Stimulated activated CD4-positive, alpha-beta T cell treated with anti-CD3 and anti-CD28 coated beads, Interleukin-4, amount 100 ng/mL, for 1 hour (primary cell): ENCODE measurements around the gene ATP8B1.
A peak's percentile ranks its signal among the peaks of the same experiment; 100 is the strongest.
"Not testable (repeated sequence)": the region's sequence is repeated elsewhere in the genome, so short reads cannot be mapped to it uniquely, and the experiment has no call there.

Experiments used
- DNase-seq: peaks from one replicate; pipeline ENCODE4 v3.0.0-alpha.2; 2020

The ATP8B1 gene

DNA sequence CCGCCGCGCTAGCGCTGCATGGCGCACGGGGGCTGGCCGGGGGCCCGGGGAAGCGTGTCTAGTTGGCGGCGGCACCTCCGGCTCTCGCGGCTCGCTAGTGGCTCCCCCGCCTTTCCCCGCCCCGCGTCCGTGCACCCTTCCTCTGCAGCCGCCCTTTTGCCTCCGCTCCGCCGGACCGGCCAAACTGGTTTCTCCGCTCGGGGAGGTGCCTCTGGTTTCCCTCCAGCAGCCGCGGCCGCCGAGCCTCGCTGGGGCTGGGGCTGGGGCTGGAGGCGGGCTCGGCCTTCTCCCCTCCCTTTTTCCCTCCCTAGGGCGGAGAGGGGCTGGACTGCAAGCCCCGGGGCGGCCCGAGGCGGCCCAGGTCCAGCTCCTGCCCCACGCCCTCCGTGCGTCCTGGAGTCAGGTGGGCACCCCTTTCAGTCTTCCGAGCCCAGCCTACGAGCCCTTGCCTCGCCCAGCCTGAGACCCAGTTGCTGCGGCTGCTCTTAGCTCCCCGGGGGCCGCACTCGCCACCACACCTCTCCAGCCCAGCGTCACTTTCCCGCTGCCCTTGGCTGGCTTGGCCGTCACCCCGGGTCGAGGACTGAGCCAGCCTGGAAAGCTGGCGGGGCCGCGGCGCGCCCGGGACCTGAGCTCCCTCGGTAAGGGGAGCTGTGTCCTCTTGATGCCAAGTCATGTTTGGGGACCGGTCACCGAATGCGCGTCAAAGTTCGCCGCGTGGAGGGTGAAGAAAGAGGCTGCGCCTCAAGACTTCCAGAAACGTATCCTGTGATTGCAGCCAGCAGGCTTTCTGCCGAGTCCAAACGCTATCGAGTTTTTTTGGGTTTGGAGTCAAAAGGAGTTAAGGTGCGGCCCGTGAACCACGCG, at the start of gene ATP8B1:
TSS of gene ATP8B1 (minus strand) at position 213 of the 867 bp plus-strand sequence. CDS start 71,508 bp downstream, outside the sequence.
- no peak for DNase-seq

DNA sequence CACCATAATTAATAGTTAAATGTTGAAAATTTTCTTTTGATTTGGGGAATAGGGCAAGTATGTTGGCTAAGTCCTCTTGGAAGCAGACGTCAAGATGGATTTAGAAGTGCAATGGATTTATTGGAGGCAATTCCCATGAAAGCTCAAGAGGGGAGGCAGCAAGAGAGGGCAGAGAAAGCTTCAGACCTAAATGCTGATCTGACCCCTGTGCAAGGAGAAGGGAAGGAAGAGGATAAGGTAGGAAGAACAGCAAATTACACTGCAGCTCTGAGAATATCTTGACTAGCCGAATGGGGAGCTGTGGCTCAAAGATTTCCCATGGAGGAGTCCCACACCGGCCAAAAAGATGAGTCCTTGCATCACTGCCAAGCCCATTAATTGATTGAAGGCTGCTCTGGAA, 46.9 kb upstream of the ATP8B1 start:
- no peak for DNase-seq

DNA sequence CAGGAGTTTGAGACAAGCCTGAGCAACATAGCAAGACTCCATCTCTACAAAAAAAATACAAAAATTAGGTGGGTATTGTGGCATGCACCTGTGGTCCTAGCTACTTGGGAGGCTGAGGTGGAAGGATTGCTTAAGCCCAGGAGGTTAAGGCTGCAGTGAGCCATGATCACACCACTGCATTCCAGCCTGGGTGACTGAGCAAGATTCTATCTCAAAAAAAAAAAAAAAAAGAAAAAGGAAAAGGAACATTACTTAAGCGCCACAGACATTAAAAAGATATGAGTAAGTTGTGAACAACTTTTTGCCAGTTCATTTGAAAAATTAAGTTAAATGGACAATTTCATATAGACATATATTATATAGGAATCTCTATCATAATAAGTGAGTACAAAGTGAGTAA, 45.3 kb upstream of the ATP8B1 start:
- not testable (repeated sequence) for DNase-seq

DNA sequence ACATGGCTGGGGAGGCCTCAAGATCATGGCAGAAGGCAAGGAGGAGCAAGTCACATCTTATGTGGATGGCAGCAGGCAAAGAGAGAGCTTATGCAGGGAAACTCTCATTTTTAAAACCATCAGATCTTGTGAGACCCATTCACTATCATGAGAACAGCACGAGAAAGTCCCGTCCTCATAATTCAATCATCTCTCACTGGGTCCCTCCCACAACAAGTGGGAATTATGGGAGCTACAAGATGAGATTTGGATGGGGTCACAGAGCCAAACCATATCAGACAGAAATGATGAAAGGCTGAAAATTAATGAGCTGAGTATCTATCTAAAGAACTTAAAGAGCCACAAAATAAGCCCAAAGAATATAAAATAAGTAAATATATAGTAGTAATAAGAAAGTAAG, 44.3 kb upstream of the ATP8B1 start:
- DNase-seq = not testable (repeated sequence)

DNA sequence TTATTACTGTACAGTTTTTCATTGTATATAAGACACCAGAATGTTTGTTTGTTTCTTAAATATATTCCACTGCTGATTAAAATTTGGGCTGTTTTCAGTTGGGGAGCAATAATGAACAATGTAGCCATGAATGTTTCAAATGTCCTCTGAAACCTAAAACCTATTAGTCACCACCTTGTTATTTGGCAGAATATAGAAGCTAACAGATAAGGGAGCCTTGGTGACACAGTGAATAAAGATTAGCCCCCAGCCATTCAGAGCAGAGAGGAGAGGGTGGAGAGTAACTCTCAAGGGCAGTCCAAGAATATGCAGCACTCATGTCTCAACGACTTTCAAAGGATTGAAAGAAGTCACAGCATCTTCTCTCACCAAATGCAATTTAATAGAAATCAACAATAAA, 43.1 kb upstream of the ATP8B1 start:
- DNase-seq = no peak

DNA sequence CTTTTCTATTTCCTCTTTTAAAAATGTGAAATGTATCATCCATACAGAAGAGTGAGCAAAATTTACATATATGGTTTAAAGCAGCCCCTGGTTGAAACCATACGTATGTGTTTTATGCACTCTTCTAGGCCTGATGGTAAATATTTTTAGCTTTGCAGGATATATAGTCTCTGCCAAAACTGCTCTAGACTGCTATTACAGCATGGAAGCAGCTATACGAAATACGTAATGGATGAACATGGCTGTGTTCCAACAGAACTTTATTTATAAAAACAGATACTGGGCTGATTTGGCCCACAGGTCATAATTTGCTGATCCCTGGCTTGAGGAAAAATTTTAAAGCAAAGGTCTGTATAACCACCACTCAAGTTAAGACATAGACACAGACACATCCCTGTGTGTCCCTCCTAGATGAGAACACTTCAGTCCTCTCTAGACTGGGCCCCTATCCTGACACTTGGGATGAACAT, 42.5 kb upstream of the ATP8B1 start:
- DNase-seq = no peak

DNA sequence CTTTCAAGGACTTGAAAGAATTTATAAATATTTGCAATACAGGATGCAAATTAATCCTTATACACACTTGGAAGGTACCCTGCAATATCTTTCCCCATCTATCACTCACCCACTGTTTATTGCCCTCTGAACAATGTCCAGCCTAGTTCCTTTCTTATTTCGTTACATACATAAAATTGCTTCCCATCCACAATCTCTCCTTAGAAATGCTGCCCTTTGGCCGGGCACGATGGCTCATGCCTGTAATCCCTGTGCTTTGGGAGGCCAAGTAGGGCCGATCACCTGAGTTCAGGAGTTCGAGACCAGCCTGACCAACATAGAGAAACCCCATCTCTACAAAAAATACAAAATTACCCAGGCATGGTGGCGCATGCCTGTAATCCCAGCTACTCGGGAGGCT, 41.2 kb upstream of the ATP8B1 start:
- no peak for DNase-seq

DNA sequence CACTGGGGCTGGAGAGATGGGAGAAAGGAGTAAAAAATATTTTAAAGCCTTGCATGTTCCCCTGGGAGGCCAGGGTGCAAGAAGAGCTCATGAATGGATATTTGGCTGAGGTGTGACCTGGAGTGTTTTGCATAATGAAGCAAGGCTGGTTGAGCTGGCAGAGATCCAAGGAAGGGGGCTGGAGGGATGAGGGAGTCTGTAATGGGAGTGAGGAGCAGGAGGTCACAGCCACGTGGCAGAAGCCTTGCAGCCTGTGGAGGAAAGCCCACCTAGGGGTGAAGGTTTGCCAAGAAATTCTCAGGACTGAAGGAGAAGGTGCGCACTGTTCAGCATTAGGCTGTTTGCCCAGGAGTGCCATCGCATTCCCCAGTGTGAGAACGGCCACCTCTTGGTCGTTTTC, 40.3 kb upstream of the ATP8B1 start:
- DNase-seq = no peak

DNA sequence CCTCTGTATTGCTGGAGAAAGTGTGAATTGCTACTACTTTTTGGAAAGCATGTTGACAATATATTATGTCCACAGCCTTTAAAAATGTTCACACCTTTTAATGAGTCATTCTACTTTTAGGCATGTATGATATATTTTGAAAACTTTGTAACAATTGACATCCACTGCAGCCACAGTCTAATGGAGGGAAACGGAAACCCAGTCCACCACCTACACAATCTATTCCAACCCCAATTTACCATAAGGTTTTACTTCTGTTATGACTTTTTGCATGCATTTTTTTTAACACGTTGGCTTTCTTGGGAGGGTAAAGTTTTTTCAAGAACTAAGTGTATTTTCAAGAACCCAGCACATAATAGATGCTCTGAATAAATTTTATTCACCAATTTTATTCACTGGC, 38.5 kb upstream of the ATP8B1 start:
- DNase-seq = no peak

DNA sequence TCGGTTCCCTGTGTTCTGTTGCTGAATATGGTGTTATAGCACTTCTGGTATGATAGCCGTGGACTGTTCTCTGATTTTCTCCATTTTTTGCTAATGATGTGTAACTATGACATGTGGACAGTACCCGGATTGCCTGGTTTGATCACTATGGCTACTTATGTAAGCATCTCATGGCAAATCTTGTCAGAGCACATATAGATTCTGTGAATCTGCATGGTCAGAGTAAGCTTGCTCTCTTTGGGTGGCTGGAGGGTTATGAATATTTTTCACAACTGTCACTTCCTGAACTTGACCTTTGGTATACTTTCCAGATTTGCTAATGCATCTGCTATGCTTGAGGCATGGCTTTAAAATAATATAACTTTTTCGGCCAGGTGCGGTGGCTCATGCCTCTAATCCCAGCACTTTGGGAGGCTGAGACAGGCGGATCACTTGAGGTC, 36.8 kb upstream of the ATP8B1 start:
- no peak for DNase-seq

DNA sequence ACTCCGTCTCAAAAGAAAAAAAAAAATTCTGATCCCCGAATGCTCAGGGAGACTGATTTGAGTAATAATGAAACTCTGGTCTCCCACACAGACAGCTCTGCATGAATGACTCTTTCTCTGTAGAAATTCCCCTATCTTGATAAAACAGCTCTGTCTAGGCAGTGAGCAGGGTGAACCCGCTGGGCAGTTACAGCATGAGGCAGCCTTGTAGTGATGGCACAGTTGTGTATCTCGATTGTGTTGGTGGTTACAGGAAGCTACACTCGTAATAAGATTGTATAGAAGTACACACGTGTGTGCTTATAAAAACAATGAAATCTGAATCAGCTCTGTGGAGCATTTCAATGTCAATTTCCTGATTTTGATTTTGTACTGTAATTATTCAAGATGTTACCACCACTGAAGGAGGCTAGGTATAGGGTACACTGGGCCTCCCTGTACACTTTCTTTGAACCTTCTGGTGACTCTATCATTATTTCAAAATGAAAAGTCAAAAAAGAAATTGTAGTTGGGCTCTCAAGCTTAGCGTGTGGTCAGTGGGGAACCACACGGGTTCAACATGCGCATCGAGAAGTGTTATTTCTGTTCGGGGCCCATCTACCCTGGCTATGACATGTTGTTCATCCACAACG, 34.9 kb upstream of the ATP8B1 start:
- DNase-seq = peak; percentile 38

DNA sequence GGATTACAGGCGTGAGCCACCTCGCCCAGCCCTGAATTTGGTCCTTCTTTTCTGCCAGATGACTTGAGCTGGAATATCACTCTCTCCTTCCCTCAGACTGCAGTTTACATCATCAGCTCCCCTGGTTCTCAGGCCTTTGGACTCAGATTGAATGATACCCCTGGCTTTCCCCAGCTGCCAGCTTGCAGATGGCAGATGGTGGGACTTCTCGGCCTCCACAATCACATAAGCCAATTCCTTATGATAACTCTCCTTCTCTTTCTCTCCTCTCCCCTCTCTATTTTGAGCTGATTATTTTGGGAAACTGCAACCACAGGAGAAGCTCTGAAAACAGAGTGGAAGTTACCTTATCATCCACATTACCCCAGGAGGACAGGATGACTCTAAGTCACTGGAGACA, 33.4 kb upstream of the ATP8B1 start:
- DNase-seq = no peak

DNA sequence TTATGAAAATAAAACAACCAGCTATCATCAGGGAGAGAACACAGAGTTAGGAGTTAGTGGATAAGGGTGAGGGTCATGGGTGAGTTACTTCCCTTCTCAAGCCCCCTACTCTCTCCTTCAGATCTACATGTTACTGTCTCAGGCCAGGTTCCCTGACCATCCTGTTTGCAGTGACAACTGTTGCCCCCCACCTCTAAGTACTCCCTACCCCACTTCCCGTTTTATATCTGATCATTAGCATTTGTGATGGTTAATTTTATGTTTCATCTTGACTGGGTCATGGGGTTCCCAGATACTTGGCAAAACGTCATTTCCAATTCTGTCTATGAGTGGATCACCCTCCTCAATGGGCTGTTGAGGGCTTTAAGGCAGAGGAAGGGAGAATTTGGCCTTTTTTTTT, 32.8 kb upstream of the ATP8B1 start:
- DNase-seq = no peak

DNA sequence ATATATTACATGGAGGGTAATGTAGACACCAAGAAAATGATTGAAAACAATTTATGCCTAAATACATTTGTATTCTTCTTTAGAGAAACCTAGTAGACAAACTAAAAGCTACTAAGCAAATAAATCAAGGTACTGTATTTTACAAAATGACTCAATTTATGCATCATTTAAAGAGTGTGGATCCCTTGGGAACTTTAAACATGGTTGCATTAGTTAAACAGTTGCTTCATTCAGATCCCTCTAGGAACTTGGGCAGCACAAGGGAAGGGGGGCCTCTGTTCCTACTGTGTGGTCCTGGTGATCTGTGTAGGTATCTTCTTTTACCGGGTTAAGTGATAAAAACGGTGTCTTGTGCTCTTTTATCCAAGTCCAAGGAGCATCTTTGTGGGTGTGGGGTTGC, 31.5 kb upstream of the ATP8B1 start:
- no peak for DNase-seq

DNA sequence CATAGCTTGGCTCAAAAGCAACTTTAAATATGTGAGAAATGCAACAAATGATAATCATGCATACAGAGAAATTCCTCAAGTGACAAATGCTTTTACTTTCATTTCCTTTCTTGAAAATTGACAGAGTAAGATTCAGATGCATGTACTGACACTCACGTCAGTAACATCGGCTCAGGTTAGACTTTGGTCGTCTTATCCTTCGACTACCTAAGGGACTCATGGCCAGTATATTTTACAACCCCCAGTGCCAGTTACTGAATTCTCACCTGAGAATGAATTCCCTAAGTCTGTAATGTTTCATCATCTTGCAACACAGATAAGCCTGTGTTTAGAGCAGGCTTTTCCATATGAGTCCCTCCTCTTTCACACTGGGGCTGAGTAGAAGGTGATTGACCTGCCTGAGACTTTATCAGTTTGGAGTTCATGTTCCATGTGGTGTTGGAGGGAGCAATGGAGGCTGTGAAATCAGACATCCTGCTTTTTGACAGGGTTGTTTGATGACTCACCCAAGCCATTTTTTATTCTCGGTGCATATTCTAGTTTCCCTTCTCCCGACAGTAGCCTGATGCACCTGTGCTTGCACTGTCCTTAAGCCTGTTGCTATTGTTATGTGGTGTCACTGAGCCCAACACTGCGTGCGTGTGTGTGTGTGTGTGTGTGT, 30.5 kb upstream of the ATP8B1 start:
- DNase-seq = peak; percentile 19

DNA sequence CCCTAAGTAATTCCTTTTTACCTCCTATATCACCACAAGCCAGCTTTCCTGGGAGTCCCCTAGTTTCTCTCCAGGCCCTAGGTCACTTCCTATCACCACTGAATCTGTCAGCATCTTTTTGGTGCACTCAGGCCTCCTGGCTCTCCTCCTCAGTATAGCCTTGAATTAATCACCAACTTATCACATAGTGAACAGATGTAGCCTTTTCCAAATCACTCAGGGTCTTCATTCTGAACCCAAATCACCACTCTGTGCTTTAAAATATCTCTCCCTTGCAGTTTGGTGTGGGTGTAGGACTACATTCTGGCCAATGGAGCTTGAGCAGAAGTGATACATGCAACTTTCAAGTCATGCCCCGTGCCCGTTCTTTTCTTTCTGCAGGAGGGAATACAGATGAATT, 29.6 kb upstream of the ATP8B1 start:
- no peak for DNase-seq

DNA sequence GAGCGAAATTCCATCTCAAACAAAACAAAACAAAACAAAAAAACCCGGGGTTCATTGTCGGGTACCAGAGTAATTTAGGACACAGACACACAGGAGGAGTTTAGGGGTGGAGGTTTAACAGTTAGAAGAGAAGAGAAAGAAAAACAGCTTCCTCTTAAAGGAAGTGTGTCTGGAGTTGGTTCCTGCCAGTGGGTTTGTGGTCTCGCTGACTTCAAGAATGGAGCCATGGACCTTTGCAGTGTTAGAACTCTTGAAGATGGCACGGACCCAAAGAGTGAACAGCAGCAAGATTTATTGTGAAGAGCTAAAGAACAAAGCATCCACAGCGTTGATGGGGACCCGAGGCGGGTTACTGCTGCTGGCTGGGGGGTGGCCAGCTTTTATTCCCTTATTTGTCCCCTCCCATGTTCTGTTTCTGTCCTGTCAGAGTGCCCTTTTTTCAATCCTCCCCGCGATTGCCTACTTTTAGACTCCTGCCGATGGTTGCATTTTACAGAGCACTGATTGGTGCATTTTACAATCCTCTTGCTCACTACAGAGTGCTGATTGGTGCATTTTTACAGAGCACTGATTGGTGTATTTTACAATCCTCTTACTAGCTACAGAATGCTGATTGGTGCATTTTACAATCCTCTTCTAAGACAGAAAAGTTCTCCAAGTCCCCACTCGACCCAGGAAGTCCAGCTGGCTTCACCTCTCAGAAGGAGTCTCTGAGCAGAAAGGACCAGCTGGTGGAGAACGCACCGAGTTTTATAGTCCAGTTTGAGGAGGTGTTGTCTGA, 28.7 kb upstream of the ATP8B1 start:
- DNase-seq = no peak

DNA sequence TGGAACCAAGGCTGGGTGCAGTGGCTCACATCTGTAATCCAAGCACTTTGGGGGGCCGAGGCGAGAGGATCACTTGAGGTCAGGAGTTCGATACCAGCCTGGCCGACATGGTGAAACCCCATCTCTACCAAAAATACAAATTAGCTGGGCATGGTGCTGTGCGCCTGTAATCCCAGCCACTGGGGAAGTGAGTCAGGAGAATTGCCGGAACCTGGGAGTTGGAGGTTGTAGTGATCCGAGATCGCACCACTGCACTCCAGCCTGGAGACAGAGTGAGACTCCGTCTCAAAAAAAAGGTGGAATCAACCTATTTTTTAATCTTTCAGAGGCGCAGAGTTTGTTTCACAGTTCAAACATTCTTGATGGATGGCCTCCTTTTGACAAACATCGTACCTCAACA, 24.5 kb upstream of the ATP8B1 start:
- DNase-seq = no peak

DNA sequence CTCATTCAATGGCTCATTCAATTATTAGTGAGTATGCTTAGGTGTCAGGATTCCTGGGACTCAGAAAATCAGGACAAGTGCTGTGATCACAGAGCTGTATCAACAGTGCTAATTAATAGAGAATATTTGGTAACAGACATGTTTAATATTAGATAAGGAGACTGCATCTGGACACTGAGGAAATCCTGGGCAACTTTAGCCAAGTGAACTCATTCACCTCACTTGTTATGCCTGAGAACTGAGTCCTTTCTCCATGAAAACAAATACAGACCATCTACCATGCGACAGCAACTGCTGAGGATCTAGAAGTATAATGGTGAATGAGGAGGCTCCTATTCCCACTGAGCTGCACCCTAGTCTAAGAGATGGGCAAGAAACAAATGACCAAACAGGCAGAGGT, 23.1 kb upstream of the ATP8B1 start:
- no peak for DNase-seq

DNA sequence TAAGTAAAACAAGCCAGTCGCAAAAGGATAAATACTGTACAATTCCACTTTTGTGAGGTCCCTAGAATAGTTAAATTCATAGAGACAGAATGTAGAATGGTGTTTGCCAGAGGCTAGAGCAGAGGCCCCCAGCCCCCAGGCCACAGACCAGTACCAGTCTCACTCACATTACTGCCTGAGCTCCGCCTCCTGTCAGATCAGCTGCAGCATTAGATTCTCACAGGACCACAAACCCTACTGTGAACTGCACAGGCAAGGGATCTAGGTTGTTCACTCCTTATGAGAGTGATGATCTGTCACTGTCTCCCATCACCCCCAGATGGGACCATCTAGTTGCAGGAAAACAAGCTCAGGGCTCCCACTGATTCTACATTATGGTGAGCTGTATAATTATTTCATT, 17.5 kb upstream of the ATP8B1 start:
- DNase-seq = not testable (repeated sequence)

DNA sequence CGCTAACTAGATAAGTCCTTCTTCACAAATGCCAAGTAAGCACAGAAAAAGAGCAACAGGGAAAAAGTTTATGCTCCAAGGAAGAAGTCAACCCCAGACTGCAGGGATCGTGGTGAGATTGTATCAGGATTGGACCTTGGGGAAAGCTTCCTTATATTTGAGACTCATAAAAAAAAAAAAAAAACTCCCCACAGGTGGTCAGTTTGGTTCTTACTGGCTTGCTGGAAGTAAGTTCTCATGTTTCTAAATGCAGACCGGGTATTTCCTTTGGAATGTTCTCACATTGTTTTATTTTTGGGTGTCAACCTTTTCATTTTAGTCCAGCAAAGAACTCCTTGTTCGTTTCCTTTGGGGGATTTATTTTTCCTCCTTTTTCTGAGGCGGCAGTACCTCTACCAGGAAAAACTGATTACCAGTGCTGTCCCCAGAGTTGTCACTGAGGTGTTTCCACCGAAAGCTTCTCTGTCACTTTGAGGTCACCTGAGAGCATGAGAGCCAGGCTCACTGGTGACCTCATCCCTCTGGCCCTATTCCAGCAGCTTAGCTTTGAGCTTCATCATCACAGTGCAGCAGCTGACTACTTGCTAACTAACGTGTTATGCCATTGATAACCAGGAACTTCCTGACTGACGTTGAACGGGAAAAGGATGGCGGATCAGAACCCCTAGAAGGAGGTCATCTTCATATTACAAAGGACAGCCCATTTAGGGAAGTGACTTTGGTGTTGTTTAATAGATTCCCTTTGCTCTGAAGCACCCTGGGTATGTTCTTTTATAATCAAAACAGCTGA, 16.8 kb upstream of the ATP8B1 start:
- DNase-seq = no peak

DNA sequence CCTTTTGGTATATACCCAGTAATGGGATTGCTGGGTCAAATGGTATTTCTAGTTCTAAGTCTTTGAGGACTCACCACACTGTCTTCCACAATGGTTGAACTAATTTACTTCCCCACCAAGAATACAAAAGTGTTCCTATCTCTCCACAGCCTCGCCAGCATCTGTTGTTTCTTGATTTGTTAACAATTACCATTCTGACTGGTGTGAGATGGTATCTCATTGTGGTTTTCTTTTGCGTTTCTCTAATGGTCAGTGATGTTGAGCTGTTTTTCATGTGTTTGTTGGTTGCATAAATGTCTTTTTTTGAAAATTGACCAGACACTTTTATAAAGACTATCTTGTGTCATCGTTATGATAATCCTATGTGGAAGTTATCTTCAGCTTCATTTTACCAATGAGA, 16.0 kb upstream of the ATP8B1 start:
- DNase-seq = no peak
